Posterior vena cava (tissue), 2 donors: ENCODE measurements around the gene STAP2. TPM values are rescaled to one million over a fixed set of nuclear protein-coding genes. Genes with fewer than 3 reads are reported as not detected.
"Not testable (repeated sequence)": the region's sequence is repeated elsewhere in the genome, so short reads cannot be mapped to it uniquely, and the experiment has no call there.

Experiments used
- DNase-seq: peaks from one replicate; pipeline ENCODE4 v3.0.0-alpha.2; 2020; ENCODE audit warnings: low spot score
- intact Hi-C, 2 donors: fragments of 100-400 bp; cut with DNase I; formaldehyde crosslinking; loops; one replicate each; pipeline versions ENCODE4 v1.14.1 to v1.14.2; 2022 to 2023
- total RNA-seq, 2 donors: library from RNA; stranded (reverse); fragmentation: NEBNext Ultra II Directional; extraction: Animal tissue kit (Norgen Biotek cat#: 25700); gene quantifications; one replicate each; pipeline ENCODE4 v1.2.1, GENCODE V29; 2021
- donor health status: DM: yes; HTN: yes; CAD: no.
- donor health status: DM: yes; HTN: yes; CAD: no.

STAP2 gene
- total RNA-seq, 2 donors from 2014 or later = 2.1 to 2.7 TPM

DNA sequence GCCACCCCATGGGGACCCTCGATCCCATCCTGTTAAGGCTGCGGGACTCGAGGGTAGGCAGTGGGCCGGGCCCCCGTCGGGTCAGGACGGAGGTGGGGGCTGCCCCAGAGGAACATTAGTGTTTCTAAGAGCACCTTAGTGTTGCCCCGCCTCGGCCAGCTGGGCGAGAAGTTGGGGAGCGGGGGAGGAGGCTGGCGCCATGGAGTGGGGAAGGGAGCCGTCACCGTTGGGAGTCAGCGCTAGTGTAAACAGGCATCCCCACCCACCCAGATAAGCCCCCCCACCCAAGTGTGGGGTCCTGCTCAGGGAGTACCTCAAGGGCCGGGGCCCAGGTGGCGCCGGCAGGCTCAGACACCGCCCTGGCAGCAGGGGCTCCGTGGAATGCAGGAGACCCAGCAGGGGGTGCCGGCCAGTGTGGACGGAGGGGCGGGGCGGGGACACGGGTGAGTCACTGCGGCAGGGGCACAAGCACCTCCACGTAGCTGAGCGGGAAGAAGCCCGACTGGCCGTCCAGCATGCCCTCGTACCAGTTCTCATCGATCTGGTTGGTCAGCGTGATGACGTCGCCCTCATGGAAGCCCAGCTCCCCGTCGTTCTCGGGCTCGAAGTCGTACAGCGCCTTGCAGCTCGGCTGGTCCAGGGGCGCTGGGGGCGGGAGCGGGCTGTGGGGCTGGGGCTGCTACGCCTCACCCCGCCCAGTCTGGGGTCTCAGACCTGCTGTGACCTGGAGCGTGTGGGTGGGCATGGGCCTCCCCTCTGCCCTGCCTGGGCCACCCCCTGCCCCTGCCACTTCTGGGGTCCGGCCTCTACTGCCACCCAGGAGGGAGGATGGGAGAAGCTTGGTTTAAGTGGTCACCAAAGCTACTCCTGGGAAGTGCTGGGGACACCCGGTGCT, 22.8 kb upstream of the STAP2 start:
- peak; percentile 81 for DNase-seq
- intact Hi-C loops = loop anchor here in 1 of 2 donors (5.0 kb wide), 1 partner anchor 36 kb away; no protein-coding TSS in a partner anchor

DNA sequence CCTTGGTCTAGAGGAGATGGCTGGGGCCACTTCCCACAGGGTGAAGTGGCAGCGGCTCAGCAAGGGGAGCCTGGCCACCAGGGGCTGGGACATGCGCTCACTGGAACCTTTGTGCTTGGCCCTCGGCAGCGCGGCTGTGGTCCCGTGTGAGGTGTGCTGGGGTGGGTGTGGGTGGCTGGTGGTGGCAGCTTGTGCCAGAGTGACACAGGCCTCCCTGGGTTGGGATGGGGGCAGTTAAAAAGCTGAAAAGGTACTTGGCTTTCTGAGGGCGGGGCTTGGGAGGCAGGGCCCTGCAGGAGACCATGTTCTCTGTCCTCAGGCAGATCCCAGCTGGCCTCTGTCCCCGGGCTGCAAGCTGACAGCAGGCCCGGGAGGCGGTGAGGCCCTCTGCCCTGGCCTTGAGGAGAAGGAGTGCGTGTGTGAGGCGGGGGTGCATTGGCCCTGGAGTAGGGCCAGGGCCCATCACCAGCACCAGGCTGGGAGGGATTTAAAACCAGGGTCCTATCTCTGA, 22.1 kb upstream of the STAP2 start:
- DNase-seq = no peak
- intact Hi-C loops = loop anchor here in 1 of 2 donors (5.0 kb wide), 1 partner anchor 37 kb away; no protein-coding TSS in a partner anchor

DNA sequence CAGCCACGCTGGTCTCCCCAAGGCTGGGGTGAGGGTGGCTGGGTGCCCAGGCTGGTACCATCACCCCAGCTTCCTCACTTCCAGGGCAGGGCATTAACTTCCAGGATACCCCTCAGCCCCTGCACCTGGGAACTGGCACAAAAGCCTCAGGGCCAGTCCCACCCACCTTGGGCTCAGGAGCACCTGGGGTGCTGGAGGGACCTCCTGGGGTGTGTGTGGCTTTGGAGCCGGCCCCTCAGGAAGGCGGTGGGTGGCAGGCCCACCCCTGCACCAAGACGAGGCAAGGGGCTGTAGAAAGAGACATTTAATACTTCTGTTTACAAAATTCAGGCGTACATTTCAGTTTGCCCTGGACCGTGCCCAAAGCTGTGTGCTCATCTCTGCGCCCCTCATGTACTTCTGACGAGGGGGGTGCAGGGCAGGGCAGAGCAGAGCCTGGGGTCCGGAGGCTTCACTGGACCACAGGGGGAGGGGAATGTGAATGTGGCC, 21.5 kb upstream of the STAP2 start:
- no peak for DNase-seq

DNA sequence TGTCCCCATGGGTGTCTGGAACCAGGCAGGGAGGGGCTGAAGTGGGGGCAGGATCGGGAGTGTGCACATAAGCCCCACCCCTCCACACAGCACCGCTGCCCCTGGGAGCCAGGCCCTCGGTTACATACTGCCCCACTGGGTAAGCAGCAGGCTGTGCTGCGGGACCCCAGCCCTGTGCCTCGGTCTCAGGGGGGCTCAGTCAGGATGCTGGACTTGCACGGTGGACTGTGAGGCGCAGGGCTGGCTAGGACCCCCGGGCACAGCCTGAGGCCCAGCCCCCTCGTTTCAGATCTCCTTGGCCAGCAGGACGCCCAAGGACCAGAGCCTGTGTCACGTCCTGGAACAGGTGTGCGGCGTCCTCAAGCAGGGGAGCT, 21.0 kb upstream of the STAP2 start:
- intact Hi-C loops = no loop called here
- DNase-seq = no peak

More for the DNA sequence above, 21.5 kb upstream of the STAP2 start:
- intact Hi-C loops = loop anchor here in 1 of 2 donors (5.0 kb wide), 1 partner anchor 37 kb away; no protein-coding TSS in a partner anchor

DNA sequence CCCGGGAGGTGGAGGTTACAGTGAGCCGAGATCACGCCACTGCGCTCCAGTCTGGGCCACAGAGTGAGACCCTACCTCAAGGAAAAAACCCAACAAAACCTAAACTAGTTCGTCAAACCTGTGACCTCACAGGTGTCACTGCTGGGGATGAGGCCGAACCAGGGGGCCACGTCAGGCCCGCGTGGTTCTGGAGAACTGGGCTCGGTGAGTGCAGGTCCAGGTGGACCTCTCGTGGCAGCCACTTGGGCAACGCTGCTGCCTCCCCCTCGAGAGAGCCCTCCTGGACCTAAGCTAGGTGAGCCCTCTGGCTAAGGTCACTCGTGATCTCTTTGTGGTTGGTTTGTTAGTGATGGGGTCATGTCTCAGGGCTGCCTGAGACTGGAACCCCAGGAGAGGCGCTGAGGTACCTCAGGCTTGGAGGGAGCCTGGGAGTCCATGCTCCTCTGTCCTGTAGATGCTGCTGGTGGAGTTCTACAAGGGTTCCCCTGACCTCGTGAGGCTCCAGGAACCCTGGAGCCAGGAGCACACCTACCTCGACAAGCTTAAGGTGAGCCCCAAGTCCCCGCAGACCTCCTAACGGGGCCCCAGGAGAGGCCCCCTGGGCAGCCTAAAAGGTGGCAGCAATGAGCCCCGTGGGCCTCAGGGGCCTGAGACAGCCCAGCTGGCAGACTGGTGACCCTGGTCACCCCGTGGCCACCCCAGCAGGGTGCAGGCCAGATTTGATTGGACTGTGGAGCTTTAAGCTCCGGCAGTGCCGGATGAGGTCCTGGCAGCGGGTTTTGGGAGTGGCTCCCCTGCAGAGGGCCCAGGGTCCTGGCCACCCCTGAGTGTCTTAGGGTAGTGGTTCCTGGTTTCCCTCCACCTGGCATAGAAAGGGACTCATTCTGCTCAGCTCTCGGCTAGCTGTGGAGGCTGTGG, 20.3 kb upstream of the STAP2 start:
- peak; percentile 81 for DNase-seq
- intact Hi-C loops = no loop called here

DNA sequence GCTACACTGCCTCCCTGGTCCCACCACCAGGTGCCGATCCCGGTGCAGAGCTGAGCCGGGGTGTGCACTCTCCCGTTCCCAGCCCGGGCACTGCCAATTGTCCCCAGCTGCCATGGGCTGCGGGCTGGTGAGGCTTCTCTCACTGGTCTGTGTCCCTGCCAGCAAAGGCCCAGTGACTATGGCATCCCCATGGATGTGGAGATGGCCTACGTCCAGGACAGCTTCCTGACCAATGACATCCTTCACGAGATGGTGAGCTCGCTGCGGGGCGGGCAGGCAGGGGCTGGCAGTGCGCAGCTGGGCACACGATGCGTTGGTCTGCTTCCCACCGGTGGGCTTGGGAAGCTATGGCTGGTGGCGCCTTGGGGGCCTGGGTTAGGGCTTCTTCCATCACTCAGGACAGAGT, 19.3 kb upstream of the STAP2 start:
- no peak for DNase-seq
- intact Hi-C loops = no loop called here

DNA sequence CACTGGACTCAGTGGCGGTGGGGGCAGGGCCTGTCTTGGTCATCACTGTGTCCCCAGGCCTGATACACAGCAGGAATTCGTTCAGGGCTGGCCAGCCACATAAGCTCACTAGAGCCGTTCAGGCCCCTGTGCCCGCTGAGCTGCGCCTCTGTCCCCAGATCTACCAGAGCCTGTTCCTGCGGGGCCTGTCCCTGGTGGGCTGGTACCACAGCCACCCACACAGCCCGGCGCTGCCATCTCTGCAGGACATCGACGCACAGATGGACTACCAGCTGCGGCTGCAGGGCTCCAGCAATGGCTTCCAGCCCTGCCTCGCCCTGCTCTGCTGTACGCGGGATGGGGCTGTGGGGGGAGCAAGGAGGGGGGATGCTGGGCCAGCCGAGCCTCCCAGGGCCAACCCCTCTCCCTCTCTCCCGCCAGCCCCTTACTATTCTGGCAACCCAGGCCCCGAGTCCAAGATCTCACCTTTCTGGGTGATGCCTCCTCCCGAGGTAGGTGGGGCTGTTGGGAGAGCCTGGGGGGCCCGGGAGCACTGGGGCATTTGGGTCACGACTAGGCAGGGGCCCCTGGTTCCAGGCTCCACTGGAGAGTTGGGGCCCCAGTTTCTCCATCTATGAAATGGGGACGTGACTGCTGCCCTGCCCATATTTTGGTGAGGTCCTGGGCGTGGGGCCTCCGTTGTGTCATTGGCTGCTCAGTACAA, 18.6 kb upstream of the STAP2 start:
- DNase-seq = peak; percentile 71
- intact Hi-C loops = no loop called here

DNA sequence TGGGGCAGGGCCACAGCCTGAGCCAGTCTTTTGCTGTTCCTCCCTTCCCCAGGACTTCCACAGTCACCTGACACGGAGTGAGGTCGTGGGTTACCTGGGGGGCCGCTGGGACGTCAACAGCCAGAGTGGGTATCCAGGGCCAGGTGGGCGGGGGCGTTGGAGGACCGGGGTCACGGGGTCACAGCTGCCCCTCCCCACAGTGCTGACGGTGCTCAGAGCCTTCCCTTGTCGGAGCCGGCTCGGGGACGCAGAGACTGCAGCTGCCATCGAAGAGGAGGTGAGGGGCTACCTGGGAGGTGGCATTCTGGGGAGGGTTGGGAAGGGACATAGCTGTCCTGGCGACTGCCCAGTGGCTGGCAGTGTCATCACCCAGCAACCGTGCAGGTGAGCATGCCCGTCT, 16.3 kb upstream of the STAP2 start:
- intact Hi-C loops = no loop called here
- no peak for DNase-seq

DNA sequence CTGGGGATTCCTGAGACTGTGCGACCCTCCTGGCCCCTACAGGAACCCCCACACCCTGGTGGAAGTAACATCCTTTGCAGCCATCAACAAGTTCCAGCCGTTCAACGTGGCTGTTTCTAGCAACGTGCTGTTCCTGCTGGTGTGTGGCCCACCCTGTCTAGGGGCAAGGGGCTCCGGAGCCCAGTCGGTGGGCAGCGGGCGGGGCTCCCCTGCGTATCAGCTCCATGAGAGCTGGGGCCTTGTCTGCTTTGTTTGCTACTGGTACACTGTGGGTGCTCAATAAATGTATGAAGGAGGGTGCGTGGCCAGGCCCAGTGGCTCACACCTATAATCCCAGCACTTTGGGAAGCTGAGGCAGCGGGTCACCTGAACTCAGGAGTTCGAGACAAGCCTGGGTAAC, 15.7 kb upstream of the STAP2 start:
- DNase-seq = no peak
- intact Hi-C loops = no loop called here

DNA sequence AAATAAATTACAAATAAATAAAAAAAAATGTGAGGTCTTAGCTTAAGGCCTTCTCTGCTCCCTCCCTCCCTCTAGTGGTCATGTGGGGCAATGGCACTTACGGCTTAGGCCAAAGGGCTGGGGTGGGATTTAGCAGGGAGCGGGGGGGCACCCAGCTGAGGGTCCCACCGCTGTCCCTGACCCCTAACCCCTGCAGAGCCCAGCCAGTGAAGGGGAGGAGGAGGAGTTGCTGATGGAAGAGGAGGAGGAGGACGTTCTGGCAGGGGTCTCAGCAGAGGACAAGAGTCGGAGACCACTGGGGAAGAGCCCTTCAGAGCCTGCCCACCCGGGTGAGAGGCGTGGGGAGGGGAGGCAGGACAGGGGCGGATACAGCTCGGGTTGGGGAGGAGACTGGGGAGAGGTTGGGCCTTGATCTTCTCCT, 14.1 kb upstream of the STAP2 start:
- intact Hi-C loops = no loop called here
- DNase-seq = peak; percentile 75

DNA sequence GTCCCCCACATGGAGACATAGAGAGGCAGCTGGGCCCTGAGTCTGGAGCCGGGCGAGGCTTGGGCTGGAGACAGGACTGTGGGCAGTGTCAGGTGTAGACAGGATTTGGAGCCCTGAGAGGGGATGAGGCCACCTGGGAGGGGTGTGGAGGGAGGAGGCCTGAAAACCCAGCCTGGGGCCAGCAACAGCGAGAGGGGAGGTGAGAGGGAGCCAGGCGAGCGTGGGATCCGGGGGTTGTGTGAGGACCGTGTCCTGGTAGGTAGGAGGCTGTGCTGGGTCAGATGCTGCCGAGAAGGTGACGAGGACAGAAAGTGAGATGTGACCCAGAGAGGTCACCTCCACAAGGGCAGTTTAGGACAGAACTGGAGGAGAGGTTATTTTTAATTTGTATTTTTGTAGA, 12.1 kb upstream of the STAP2 start:
- intact Hi-C loops = no loop called here
- DNase-seq = no peak

DNA sequence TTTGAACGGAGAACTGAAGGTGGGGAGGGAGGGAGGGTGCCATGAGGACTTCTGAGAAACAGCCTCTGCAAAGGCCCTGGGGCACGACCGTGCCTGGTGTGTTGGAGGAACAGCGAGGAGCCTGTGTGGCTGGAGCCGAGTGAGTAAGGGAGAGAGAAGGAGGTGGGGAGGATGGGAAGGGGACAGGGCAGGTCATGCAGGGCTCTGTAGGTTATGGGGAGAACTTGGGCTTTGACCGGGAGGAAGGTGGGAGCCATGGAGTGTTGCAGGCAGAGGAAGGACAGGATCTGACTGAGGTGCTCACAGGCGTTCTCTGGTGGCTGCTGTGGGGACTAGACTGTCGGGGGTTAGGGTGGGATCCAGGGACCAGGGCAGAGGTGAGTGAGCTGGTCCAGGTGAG, 11.5 kb upstream of the STAP2 start:
- intact Hi-C loops = no loop called here
- no peak for DNase-seq

DNA sequence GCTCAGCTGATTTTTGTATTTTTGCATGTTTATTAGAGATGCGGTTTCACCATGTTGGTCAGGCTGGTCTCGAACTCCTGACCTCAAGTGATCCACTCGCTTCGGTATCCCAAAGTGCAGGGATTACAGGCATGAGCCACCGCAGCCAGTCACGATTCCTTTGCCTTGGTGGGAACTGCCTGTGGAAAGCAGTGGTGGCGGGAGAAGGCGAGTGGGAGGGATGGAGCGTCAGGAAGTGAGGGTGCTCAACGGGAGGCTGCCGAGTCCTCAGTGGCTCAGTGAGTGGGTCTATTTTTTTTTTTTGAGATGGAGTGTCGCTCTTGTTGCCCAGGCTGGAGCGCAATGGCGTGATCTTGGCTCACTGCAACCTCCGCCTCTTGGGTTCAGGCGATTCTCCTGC, 10.6 kb upstream of the STAP2 start:
- intact Hi-C loops, DNase-seq: not testable (repeated sequence)

DNA sequence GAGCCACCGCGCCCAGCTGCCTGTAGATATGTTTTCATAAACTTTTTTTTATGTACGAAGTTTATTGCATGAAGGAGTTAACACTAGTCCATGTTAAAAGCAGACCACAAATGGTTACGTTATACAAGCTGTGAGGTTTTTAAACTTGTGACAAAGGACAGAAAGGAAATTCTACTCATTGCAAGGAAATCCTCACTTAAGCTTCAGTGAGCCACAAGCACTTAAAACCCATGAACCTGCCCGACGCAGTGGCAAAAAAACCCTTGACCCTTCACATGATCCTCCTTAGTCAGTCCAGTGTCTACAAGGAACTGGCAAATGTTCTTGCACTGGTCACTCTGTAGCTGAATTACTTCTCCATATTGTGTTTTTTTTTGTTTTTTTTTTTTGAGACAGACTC, 8.9 kb upstream of the STAP2 start:
- intact Hi-C loops = no loop called here
- no peak for DNase-seq

DNA sequence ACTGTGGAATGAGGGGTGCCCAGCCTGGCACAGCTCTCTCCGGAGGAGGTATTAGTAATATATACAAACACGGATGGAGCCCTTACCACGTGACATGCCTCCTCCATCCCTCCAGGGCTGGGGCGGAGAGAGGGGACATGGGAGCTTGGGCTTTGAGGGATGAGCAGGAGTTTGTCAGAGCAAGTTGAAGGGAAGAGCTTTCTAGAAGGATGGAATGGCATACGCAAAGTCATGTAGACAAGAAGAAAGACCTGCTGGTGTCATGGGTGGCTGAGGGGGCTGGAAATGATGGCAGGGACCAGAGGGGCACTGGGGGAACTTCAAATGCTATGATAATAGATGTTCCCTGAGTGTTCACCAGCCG, 7.4 kb upstream of the STAP2 start:
- no peak for DNase-seq
- intact Hi-C loops = no loop called here

DNA sequence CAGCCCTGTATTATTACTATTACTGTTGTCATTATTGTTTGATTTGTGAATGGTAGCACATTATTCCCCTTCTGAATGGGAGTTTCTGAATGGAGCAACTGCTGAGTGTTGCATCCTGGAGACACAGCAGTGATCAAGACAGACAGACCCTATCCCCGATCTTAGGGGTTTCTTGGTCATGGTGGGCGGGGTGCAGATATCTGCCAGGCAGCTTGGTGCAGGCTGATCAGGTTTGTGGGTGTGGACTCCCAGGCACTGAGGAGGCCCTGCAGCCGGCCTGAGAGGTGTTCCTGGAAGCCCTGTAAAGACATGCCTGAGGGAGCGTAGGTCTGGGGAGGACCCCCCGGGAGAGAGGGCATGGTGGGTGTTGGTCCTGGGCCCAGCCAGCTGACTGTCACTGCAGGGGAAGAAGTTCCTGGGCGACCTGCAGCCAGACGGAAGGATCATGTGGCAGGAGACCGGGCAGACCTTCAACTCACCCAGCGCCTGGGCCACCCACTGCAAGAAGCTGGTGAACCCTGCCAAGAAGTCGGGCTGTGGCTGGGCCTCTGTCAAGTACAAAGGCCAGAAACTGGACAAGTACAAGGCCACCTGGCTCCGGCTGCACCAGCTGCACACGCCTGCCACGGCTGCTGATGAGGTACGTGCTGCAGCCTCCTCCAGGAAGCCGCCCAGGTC, 6.9 kb upstream of the STAP2 start:
- no peak for DNase-seq
- intact Hi-C loops = loop anchor here in 1 of 2 donors (2.0 kb wide), 1 partner anchor 27 kb away; no protein-coding TSS in a partner anchor

DNA sequence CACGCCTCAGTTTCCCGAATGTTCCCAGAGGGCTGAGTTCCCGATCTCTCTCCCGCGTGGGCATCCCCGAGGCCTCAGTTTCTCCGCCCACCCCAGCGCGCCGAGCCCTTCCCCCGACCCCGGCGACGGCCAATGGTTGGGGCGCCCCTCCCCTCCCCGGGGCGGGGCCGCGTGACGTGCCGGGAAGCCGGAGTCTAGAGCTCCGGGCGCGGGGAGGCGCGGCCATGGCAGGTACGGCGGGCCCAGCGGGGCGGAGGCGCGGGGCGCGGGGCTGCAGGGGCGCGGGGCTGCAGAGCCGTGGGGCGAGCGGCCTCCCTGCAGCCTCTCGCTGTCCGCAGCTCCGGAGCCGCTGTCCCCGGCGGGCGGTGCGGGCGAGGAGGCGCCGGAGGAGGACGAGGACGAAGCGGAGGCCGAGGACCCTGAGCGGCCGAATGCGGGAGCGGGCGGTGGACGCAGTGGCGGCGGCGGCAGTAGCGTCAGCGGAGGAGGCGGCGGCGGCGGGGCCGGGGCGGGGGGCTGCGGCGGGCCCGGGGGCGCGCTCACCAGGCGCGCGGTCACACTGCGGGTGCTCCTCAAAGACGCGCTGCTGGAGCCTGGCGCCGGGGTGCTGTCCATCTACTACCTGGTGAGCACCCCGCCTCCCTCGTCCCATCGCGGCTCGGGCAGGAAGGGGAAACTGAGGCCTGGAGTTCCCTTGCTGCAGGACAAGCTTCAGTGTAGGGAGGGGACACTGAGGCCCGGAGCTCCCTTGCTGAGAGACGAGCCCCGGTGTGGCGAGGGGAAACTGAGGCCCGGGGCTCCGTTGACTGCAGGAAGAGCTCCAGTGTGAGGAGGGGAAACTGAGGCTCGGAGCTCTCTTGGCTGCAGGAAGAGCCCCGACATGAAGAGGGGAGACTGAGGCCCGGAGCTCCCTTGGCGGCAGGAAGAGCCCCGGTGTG, 5.0 kb upstream of the STAP2 start, which contains the start of gene MPND:
Gene MPND (plus strand): TSS at position 193 of the 938 bp plus-strand sequence. CDS start 32 bp downstream, at position 225.
- intact Hi-C loops = loop anchor here in 1 of 2 donors (2.0 to 5.0 kb wide), 2 partner anchors 29 to 59 kb away; partner anchors contain the start of genes CHAF1A and SH3GL1
- DNase-seq = peak; percentile 97
